K562 (cell line): ENCODE results near the gene ZCCHC14. TPM values are rescaled to one million over a fixed set of nuclear protein-coding genes. Genes with fewer than 3 reads are reported as not detected.
A peak's percentile ranks its signal among the peaks of the same experiment; 100 is the strongest.

Source experiments
- ATAC-seq: fragments of 200-7000 bp; cut with Tn5 transposase; 3 replicates; pipeline ENCODE4 v1.9.1; 2020; ENCODE audit warnings: moderate library complexity
- BruUV-seq: library from RNA; stranded (reverse); fragments of 400-500 nt; replicated peaks from 2 replicates; lab custom pipeline; 2021; lab: Mats Ljungman, UMichigan
- CTCF ChIA-PET: fragments of 300-600 bp; formaldehyde crosslinking; extraction: SDS; loops from one replicate; lab custom pipeline; 2021; ENCODE audit warnings: low intra/inter-chr PET ratio; lab: Yijun Ruan, JAX
- POLR2A ChIA-PET: fragments of 300-600, 350-650 bp; sonication (Branson Sonifier 250); formaldehyde crosslinking; extraction: SDS; loops from one replicate; lab custom pipeline; 2021; ENCODE audit warnings: antibody characterized with exemption, inconsistent platforms; lab: Yijun Ruan, JAX
- DNase-seq, 4 experiments: peaks; one replicate each; pipeline versions ENCODE4 v3.0.0 to v3.0.0-alpha.2; 2011 to 2018; ENCODE audit warnings: low spot score in 3 of 4, mixed read lengths in 3 of 4; ENCODE audit errors: extremely low read depth in 1 of 4
- FAIRE-seq: peaks from 2 replicates; lab custom pipeline; 2011; peaks lifted over from hg19 to GRCh38; lab: Jason Lieb, UNC
- H2AFZ ChIP-seq: 2 replicates; pipeline ENCODE4 v1.6.0; 2011; ENCODE audit warnings: low read depth, low read length, control low read depth, inconsistent platforms
- H3K27ac ChIP-seq: fragments of 200-600 bp; 3 replicates; pipeline ENCODE4 v1.8.0; 2011; ENCODE audit warnings: low read depth, mild to moderate bottlenecking, control low read depth, inconsistent platforms, low read length, moderate library complexity, mixed read lengths; ENCODE audit errors: extremely low read depth
- H3K27me3 ChIP-seq, 2 experiments: fragments of 300-600 bp in 1 of 2; 2 replicates in 1 of 2; 3 replicates in 1 of 2; pipeline versions ENCODE4 v1.6.0 to v1.8.0; 2011; ENCODE audit warnings: inconsistent platforms in 2 of 2, low read length in 2 of 2, mild to moderate bottlenecking in 1 of 2, mixed read lengths in 1 of 2, moderate library complexity in 1 of 2; ENCODE audit not compliant: control insufficient read depth in 2 of 2, insufficient read depth in 2 of 2
- H3K36me3 ChIP-seq: fragments of 300-600 bp; 3 replicates; pipeline ENCODE4 v1.8.0; 2011; ENCODE audit warnings: mild to moderate bottlenecking, low read length, inconsistent platforms; ENCODE audit not compliant: control insufficient read depth, insufficient read depth
- H3K4me1 ChIP-seq, 2 experiments: fragments of 200-600 bp in 1 of 2; replicated peaks in 1 of 2; 2 replicates in 1 of 2; 3 replicates in 1 of 2; pipeline versions ENCODE4 v1.5.1 to v1.8.0; 2011; ENCODE audit warnings: inconsistent platforms in 2 of 2, low read length in 2 of 2, mild to moderate bottlenecking in 1 of 2, mixed read lengths in 1 of 2, moderate library complexity in 1 of 2; ENCODE audit not compliant: control insufficient read depth in 2 of 2, insufficient read depth in 2 of 2
- H3K4me2 ChIP-seq: 2 replicates; pipeline ENCODE4 v1.6.1; 2011; ENCODE audit warnings: low read length, control low read depth, inconsistent platforms, mixed read lengths; ENCODE audit not compliant: insufficient read depth
- H3K4me3 ChIP-seq: fragments of 200-600 bp; sonication (generic), shearing (Covaris generic); 2 replicates; pipeline ENCODE4 v1.5.1; 2016; ENCODE audit warnings: control low read depth, inconsistent platforms
- H3K79me2 ChIP-seq: fragments of 200-600 bp; 3 replicates; pipeline ENCODE4 v1.8.0; 2011; ENCODE audit warnings: low read length, inconsistent platforms; ENCODE audit not compliant: control insufficient read depth, insufficient read depth
- H3K9ac ChIP-seq, 2 experiments: 2 replicates each; pipeline versions ENCODE4 v1.6.0 to v1.6.1; 2011; ENCODE audit warnings: low read depth in 2 of 2, low read length in 2 of 2, control low read depth in 1 of 2, inconsistent platforms in 1 of 2, mild to moderate bottlenecking in 1 of 2, mixed read lengths in 1 of 2; ENCODE audit not compliant: insufficient read depth in 1 of 2
- H3K9me1 ChIP-seq: one replicate; pipeline ENCODE4 v1.6.0; 2011; ENCODE audit warnings: inconsistent platforms, mild to moderate bottlenecking, low read length, moderate library complexity; ENCODE audit not compliant: control insufficient read depth, insufficient read depth
- H3K9me3 ChIP-seq: replicated peaks from 2 replicates; pipeline ENCODE4 v1.5.1; 2011; ENCODE audit warnings: low read depth, low read length, inconsistent platforms; ENCODE audit not compliant: control insufficient read depth, insufficient read depth
- H4K20me1 ChIP-seq: replicated peaks from 2 replicates; pipeline ENCODE4 v1.6.1; 2011; ENCODE audit warnings: low read length, inconsistent platforms, mixed read lengths; ENCODE audit not compliant: control insufficient read depth, insufficient read depth
- ATF7 ChIP-seq: fragments of 450-650 bp; IDR thresholded peaks from 2 replicates; pipeline ENCODE4 v1.7.1; 2014; ENCODE audit warnings: mild to moderate bottlenecking, moderate library complexity
- CAMTA2 ChIP-seq: fragments of 250-450 bp; sonication (Bioruptor Pico); conservative IDR thresholded peaks from 2 replicates; pipeline ENCODE4 v1.5.1; 2022
- CXXC5 ChIP-seq: fragments of 250-450 bp; sonication (Bioruptor Pico); IDR thresholded peaks from 2 replicates; pipeline ENCODE4 v1.8.0; 2022; ENCODE audit warnings: inconsistent platforms, mild to moderate bottlenecking, moderate library complexity
- ERF ChIP-seq: fragments of 450-650 bp; formaldehyde crosslinking; IDR thresholded peaks from 2 replicates; pipeline ENCODE4 v1.4.0; 2020; ENCODE audit warnings: mild to moderate bottlenecking, mixed read lengths
- FOXJ2 ChIP-seq: fragments of 200-800 bp; sonication (Bioruptor generic); IDR thresholded peaks from 2 replicates; pipeline ENCODE4 v1.6.1; 2016; ENCODE audit warnings: missing genetic modification characterization, missing compliant biosample characterization
- FOXM1 ChIP-seq, 2 experiments: fragments of 450-650 bp in 1 of 2; sonication (generic) in 1 of 2; formaldehyde crosslinking in 1 of 2; IDR thresholded peaks; 2 replicates each; pipeline versions ENCODE4 v1.6.1 to v1.9.0; 2017 to 2022; ENCODE audit warnings: low read depth in 2 of 2, mild to moderate bottlenecking in 2 of 2, missing genetic modification reagents in 1 of 2, moderate library complexity in 1 of 2
- HNRNPUL1 ChIP-seq: fragments of 200-400 bp; formaldehyde crosslinking; IDR thresholded peaks from 2 replicates; pipeline ENCODE4 v1.6.1; 2017; ENCODE audit warnings: low read length
- JUNB ChIP-seq: fragments of 450-650 bp; formaldehyde crosslinking; conservative IDR thresholded peaks from 2 replicates; pipeline ENCODE4 v1.4.0; 2020; ENCODE audit warnings: mild to moderate bottlenecking
- KDM5B ChIP-seq: fragments of 200-600 bp; sonication (generic); IDR thresholded peaks from 2 replicates; pipeline ENCODE4 v1.6.1; 2012; ENCODE audit warnings: low read depth, mild to moderate bottlenecking, moderate library complexity, low read length, control low read depth, inconsistent platforms; ENCODE audit not compliant: insufficient replicate concordance
- LEF1 ChIP-seq: fragments of 450-650 bp; IDR thresholded peaks from 2 replicates; pipeline ENCODE4 v1.6.1; 2016; ENCODE audit warnings: mild to moderate bottlenecking
- OTX1 ChIP-seq: fragments of 450-650 bp; formaldehyde crosslinking; IDR thresholded peaks from 2 replicates; pipeline ENCODE4 v1.4.0; 2022; ENCODE audit warnings: mild to moderate bottlenecking
- PTRF ChIP-seq: fragments of 450-650 bp; IDR thresholded peaks from 2 replicates; pipeline ENCODE4 v1.6.1; 2016; ENCODE audit warnings: mild to moderate bottlenecking, missing genetic modification characterization, missing compliant biosample characterization
- SETDB1 ChIP-seq: IDR thresholded peaks from one replicate; pipeline ENCODE4 v1.6.1; 2012; ENCODE audit warnings: low read length, control low read depth, inconsistent platforms
- SMAD1 ChIP-seq: fragments of 150-350 bp; IDR thresholded peaks from 2 replicates; pipeline ENCODE4 v1.6.1; 2014; ENCODE audit warnings: low read length, low read depth; ENCODE audit not compliant: partially characterized antibody
- SREBF1 ChIP-seq: fragments of 150-350 bp; IDR thresholded peaks from 2 replicates; pipeline ENCODE4 v1.6.1; 2014; ENCODE audit warnings: antibody characterized with exemption, low read depth, low read length, borderline replicate concordance
- TCF7L2 ChIP-seq: fragments of 150-350 bp; IDR thresholded peaks from 2 replicates; pipeline ENCODE4 v1.6.1; 2016; ENCODE audit warnings: low read depth, mild to moderate bottlenecking, low read length, moderate library complexity
- TRIM28 ChIP-seq: fragments of 450-650 bp; IDR thresholded peaks from 2 replicates; pipeline ENCODE4 v1.6.1; 2017
- WHSC1 ChIP-seq: IDR thresholded peaks from one replicate; pipeline ENCODE4 v1.6.1; 2012; ENCODE audit warnings: low read length, control low read depth, inconsistent platforms
- ZNF12 ChIP-seq: sonication (generic); formaldehyde crosslinking; IDR thresholded peaks from 2 replicates; pipeline ENCODE4 v1.4.0; 2020; ENCODE audit warnings: mild to moderate bottlenecking, missing genetic modification reagents
- ZNF212 ChIP-seq: fragments of 450-650 bp; formaldehyde crosslinking; IDR thresholded peaks from 2 replicates; pipeline ENCODE4 v1.4.0; 2020; ENCODE audit warnings: mild to moderate bottlenecking
- ZNF311 ChIP-seq: fragments of 250-450 bp; sonication (Bioruptor Pico); IDR thresholded peaks from 2 replicates; pipeline ENCODE4 v1.4.0; 2020; ENCODE audit warnings: mild to moderate bottlenecking, moderate library complexity
- ZNF445 ChIP-seq: fragments of 250-450 bp; sonication (Bioruptor Pico); IDR thresholded peaks from 2 replicates; pipeline ENCODE4 v1.4.0; 2020; ENCODE audit warnings: low read depth, mild to moderate bottlenecking, moderate library complexity
- ZNF586 ChIP-seq: fragments of 450-650 bp; formaldehyde crosslinking; conservative IDR thresholded peaks from 2 replicates; pipeline ENCODE4 v1.4.0; 2020; ENCODE audit warnings: mild to moderate bottlenecking, moderate library complexity
- ZNF778 ChIP-seq: fragments of 450-650 bp; formaldehyde crosslinking; IDR thresholded peaks from 2 replicates; pipeline ENCODE4 v1.4.0; 2020; ENCODE audit warnings: mild to moderate bottlenecking, moderate library complexity
- WGBS: fragments of 100-300 bp; shearing (Covaris generic); methylation state at CpG from one replicate; pipeline ENCODE4 v1.1.6; 2016; ENCODE audit warnings: low coverage, mixed read lengths; ENCODE audit not compliant: insufficient coverage; ENCODE audit errors: missing lambda C conversion rate; 5-methylcytosine and 5-hydroxymethylcytosine counted together
- in situ Hi-C: fragments of 300-500 bp; cut with MboI; formaldehyde crosslinking; loops from 4 replicates; pipeline ENCODE4 v1.15.0; 2018; ENCODE audit warnings: inconsistent platforms, mixed read lengths
- intact Hi-C: fragments of 100-400 bp; cut with micrococcal nuclease; formaldehyde crosslinking; loops from 2 replicates; pipeline ENCODE4 v1.14.2; 2022
- polyA plus RNA-seq, 8 experiments: library from polyadenylated mRNA; depleted of rRNA in 4 of 8; stranded (reverse) in 5 of 8; unstranded in 3 of 8; fragments of >200 nt; fragmentation: Nextera tagmentation in 2 of 8; fragmentation: Illumina TruSeq in 1 of 8; extraction: Ambion mirVana in 2 of 8; extraction: Trizol in 1 of 8; gene quantifications; 2 replicates each; pipeline versions ENCODE4 v1.2.1 to v1.2.3, GENCODE V29; 2011 to 2014; ENCODE audit warnings: inconsistent platforms in 1 of 8, missing spikeins in 1 of 8
- total RNA-seq, 7 experiments: library from RNA; depleted of rRNA in 6 of 7; stranded (reverse); fragments of >200 nt in 6 of 7; fragmentation: Illumina TruSeq in 2 of 7; extraction: Trizol in 2 of 7; gene quantifications; 2 replicates each; pipeline versions ENCODE4 v1.2.1 to v1.2.3, GENCODE V29; 2011 to 2021; ENCODE audit warnings: low replicate concordance in 1 of 7

ZCCHC14 gene
- total and polyA plus RNA-seq, 9 of the 15 experiments (the other 6 are each of a cell fraction or from before 2014, with no cell fraction given) = 1.5 to 12.4 (median 2.9) TPM

DNA sequence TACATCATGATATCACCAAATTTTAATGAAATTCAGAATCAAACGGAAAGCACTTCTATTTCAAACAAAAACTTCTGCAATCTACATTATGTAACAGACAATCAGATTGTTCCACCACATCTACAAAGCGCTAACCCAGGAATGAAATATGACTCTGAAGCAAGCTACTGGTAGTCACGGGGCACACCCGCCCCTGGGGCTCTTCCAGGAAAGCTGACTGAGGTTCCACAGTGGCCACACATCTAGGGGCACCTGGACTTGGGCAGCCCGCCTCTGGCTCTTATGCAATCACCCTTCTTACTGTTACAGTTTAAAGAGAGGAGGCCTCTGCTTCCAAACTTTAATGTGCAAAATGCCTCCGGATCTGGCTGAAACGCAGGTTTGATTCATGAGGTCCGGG lies 27.5 kb downstream of the ZCCHC14 start (continued):
- TF ChIP-seq ZNF445 (CRISPR knock-in tag) = no peak
- TF ChIP-seq FOXM1 (IDR thresholded peaks at IDR 0.05; ENCODE audit: low read depth) = 0 out of 2 replicates have a peak, but pooled peaks have one; percentile 31
- TF ChIP-seq FOXM1 (CRISPR knock-in tag; IDR thresholded peaks at IDR 0.05; ENCODE audit: low read depth) = no peak
- TF ChIP-seq WHSC1 = no peak
- no peak for TF ChIP-seq ZNF586 (CRISPR knock-in tag)
- TF ChIP-seq OTX1 = no peak
- TF ChIP-seq SREBF1 = no peak
- no peak for TF ChIP-seq TCF7L2
- peak; percentile 26; the same call in 1 of the 2 replicates for TF ChIP-seq CXXC5
- TF ChIP-seq CAMTA2 (CRISPR knock-in tag) = no peak
- TF ChIP-seq PTRF (tag) = no peak

DNA sequence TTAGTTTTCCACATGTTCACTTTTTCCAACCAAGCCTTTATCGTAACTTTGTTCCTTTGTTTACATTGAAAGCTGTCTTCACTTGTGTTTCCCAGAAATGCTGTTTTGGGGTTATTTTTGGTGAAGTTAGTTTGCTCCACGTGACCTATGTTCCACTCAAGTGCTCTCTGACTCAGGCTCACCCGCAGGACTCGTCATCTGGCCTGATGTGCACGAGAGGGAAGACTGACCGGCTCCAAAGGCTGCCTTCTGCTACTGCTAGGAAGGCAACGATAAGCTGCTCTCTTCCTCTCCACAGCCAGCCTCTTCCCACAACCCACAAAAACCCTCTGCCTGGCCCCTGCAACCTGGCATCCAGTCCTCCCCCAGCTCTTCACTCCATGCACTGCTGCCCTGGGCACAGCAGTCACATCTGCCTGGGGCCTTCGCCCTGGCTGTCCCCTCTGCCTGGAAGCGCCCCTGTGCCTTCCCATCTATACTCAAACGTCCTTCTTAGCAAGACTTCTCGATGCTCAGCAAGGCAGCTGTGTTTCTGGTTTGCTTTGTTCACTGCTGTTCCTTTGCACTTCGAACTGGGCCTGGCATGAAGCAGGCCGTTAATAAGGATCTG lies 28.0 kb downstream of the ZCCHC14 start:
- in situ Hi-C loops = no loop called here
- Histone ChIP-seq H3K4me3 (peak overlapping the region; percentile 3; the same call in 1 of the 2 replicates), H3K9me3 (no peaks in the 10 kb centered on the region), H3K79me2 (peaks cover 10% of the 10 kb centered on the region; the same call in 1 of the 3 replicates), H3K27me3 (no peaks in the 10 kb centered on the region), H3K27ac (peak overlapping the region; percentile 54), H3K36me3 (peaks cover 3% of the 10 kb centered on the region; the same call in 1 of the 3 replicates), H2AFZ (peak overlapping the region; percentile 82), H3K9ac (peak overlapping the region; percentile 47 to 69), H4K20me1 (peaks cover 7% of the 10 kb centered on the region; the same call in 1 of the 2 replicates), H3K9me1 (no peaks in the 10 kb centered on the region), H3K4me2 (peak overlapping the region; percentile 79), H3K4me1 (peaks cover 32% of the 10 kb centered on the region in 2 experiments)
- FAIRE-seq (peak; percentile 88), ATAC-seq (peak; percentile 76), DNase-seq (peak; percentile 57 to 82 (median 68))
- POLR2A ChIA-PET = interaction anchor here (0.7 to 1.3 kb wide), 4 partner anchors 10 to 113 kb away, joined by 3 to 7 read pairs (median 3); no protein-coding TSS in a partner anchor
- CTCF ChIA-PET = no interaction called here
- BruUV-seq = no TSS peak
- intact Hi-C loops = loop anchor here (2.0 to 5.0 kb wide), 2 partner anchors 26 to 108 kb away; no protein-coding TSS in a partner anchor
- WGBS = 10% methylated on average over 13 of the region's 13 CpGs
- TF ChIP-seq SMAD1 = no peak
- peak; percentile 91 for TF ChIP-seq FOXJ2 (tag)
- TF ChIP-seq ZNF778 (CRISPR knock-in tag) = no peak
- peak; percentile 85 for TF ChIP-seq LEF1
- TF ChIP-seq SETDB1 = no peak
- no peak for TF ChIP-seq ZNF212
- peak; percentile 12; the same call in 1 of the 2 replicates for TF ChIP-seq ATF7
- no peak for TF ChIP-seq HNRNPUL1
- TF ChIP-seq KDM5B = peak; percentile 45
- 0 out of 2 replicates have a peak, but pooled peaks have one; percentile 61 for TF ChIP-seq ERF (CRISPR knock-in tag)
- TF ChIP-seq TRIM28 = no peak
- TF ChIP-seq JUNB (CRISPR knock-in tag) = no peak
- no peak for TF ChIP-seq ZNF311 (CRISPR knock-in tag)
- no peak for TF ChIP-seq ZNF12
